ENCODE results near the gene SEMA3C. TPM values are rescaled to one million over a fixed set of nuclear protein-coding genes. Genes with fewer than 3 reads are reported as not detected.
"Not testable (repeated sequence)": the region's sequence is repeated elsewhere in the genome, so short reads cannot be mapped to it uniquely, and the experiment has no call there.

The SEMA3C gene
- total RNA-seq, 1 experiment from 2014 or later = 12.2 TPM

DNA sequence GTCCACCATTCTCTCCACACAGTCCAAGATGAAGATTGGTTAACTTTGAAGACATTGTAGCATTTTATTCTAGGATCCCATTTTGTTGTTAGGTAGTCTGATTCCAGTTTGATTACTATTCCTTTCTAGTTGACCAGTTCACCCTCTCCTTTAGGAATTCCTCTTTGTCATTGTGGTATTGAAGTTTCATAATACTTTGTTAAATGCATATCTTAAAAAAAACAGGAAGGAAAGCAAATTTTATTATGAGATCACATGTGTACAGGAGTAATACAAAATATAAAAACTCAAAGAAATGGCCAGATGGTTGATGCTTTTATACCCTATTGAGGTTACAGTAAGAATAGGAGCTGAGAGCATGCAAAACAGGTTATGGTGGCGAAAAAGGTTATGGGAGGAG, 15.5 kb upstream of the SEMA3C start:
- in situ Hi-C loops (cut with HindIII; ENCODE audit: low sequenced_read_pairs) = no loop called here
- no peak for DNase-seq (ENCODE audit: low spot score)

GRCh38 chr7:80932536-80932935, 13.7 kb upstream of the SEMA3C start:
- no peak for DNase-seq (ENCODE audit: low spot score)
- in situ Hi-C loops (cut with HindIII; ENCODE audit: low sequenced_read_pairs) = no loop called here

DNA sequence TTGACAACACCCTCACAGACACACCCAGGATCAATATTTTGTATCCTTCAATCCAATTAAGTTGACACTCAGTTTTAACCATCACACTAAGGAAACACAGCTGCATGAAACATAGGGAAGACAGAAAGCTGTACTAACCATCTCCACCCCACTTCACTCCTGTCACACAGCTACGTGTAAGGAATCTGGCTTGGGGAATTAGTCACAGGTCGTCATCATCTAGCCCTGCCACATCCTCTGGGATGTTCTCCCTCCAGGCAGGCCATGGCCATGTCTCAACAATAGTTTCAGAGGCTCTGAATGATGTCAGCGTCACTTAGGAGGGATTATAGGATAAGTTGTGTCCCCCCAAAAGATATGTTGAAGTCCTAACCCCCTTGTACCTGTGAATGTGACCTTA, 10.8 kb upstream of the SEMA3C start:
- in situ Hi-C loops (cut with HindIII; ENCODE audit: low sequenced_read_pairs) = no loop called here
- no peak for DNase-seq (ENCODE audit: low spot score)

DNA sequence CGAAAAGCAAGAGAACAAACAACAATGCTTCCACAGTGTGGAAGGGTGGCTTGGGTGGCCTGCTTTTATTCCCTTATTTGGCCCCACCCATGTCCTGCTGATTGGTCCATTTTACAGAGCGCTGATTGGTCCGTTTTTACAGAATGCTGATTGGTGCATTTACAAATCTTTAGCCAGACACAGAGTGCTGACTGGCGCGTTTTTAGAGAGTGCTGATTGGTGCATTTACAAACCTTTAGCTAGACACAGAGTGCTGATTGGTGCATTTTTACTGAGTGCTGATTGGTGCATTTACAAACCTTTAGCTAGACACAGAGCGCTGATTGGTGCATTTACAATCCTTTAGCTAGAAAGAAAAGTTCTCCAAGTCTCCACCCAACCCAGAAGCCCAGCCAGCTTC, 8.1 kb upstream of the SEMA3C start:
- in situ Hi-C loops (cut with HindIII; ENCODE audit: low sequenced_read_pairs); DNase-seq (ENCODE audit: low spot score): not testable (repeated sequence)

GRCh38 chr7:80924090-80924489, 5.2 kb upstream of the SEMA3C start:
- in situ Hi-C loops (cut with HindIII; ENCODE audit: low sequenced_read_pairs) = no loop called here
- no peak for DNase-seq (ENCODE audit: low spot score)

DNA sequence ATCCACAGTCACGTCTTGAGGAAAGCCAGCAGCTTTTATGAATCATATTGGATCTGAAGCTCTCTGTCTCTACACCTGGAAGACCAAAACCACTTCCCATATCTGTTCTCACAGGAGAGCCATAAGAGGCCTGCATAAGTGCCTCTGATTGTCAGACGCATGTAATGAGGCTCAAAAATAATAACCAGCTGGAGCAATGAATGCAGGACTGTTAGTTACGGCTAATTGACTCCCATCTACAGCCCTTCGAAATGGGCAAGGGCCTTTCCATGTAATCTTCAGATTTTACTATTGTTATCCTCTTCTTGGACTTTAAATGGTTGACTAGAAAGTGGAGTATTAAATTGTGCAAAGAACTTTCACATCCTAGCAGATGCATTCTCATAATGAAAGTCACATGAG, 4.4 kb upstream of the SEMA3C start:
- DNase-seq (ENCODE audit: low spot score) = no peak
- in situ Hi-C loops (cut with HindIII; ENCODE audit: low sequenced_read_pairs) = no loop called here

GRCh38 chr7:80922253-80923049, 3.6 kb upstream of the SEMA3C start:
- DNase-seq (ENCODE audit: low spot score) = no peak
- in situ Hi-C loops (cut with HindIII; ENCODE audit: low sequenced_read_pairs) = no loop called here

DNA sequence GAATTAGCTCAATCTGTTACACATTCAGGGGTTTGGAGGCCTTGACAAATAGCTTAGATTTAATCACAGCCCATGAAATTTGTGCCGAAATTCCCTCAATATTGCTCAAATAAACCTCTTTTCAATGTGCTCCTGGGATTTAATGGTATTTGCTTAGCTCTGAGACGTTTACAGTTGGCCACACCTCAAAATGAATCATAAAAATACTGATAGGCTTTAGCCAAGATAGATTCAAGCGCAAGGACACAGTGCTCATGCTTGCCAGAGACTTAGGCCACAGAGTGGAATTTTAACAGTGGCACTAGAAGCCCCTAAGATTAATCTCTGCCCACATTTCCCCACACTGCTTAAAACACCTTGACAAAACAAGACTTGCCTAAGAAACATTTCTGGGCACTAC, 2.3 kb upstream of the SEMA3C start:
- in situ Hi-C loops (cut with HindIII; ENCODE audit: low sequenced_read_pairs) = no loop called here
- no peak for DNase-seq (ENCODE audit: low spot score)

GRCh38 chr7:80918399-80918798, 452 bp downstream of the SEMA3C start:
- DNase-seq (ENCODE audit: low spot score) = no peak
- in situ Hi-C loops (cut with HindIII; ENCODE audit: low sequenced_read_pairs) = no loop called here

DNA sequence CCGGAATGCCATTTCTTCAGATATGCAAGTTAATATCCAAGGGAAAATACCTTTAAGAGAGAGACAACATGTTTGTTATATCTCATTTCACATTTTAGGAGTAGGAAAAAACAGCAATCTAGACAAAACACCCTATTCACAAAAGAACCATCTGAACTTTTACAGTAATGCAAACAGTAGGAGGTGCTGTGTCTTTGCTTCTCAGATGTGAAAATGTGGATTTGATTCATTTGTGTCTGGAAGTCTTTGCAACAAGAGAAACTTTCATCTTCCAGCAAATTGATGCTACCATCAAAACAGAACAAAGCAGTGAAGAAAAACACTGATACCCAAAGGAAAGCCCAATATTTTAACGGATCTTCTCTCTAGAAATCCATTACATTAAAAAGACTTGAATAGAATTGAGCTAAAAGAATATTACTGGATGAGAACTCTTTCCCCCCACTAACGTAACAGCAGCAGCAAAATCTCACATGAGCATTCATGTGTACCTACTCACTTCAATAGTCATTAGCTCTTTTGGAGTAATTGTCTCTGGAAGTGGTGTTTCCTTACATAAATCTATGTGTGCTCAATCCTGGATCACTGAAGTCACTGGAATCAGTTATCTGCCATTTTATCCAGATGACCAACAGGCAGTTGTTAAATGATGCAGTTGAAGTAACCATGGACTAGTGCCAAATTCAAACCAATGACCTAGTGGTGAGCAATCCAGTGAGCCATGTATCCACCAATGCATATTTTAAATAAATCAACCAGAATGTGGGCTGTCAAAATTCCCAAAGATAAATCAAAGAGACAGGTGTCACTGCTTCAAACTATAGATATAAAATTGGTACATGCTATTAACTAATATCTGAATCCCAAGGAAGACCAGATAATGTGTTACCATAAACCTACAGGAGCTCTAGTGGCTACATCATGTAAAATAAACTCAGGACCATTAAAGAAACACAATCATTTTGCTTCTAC, 1.8 kb downstream of the SEMA3C start:
- in situ Hi-C loops (cut with HindIII; ENCODE audit: low sequenced_read_pairs) = no loop called here
- DNase-seq (ENCODE audit: low spot score) = no peak

- in situ Hi-C loops (cut with HindIII; ENCODE audit: low sequenced_read_pairs) = no loop called here
Observed at GRCh38 chr7:80910228-80910627, 8.6 kb downstream of the SEMA3C start.

GRCh38 chr7:80908360-80908797, 10.5 kb downstream of the SEMA3C start:
- in situ Hi-C loops (cut with HindIII; ENCODE audit: low sequenced_read_pairs) = no loop called here
- DNase-seq (ENCODE audit: low spot score) = no peak

More at GRCh38 chr7:80910228-80910627, 8.6 kb downstream of the SEMA3C start:
- no peak for DNase-seq (ENCODE audit: low spot score)

DNA sequence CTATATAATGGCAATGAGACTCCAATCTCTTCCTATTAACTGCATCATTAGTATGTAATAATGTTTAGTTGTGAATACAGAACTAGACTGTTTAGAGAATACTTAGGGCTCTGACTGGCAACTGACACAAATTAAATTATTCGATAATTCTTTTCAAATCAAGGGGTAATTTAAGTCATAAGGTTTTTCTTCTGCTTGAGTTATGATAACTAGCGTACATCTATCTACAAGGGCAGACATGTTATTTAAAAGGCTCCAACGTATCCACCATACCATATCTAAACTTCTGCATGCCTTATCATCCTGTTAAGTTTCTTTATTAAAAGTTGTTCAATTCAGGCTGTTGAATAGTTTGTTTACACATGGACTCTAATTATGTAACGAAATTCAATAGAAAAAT, 11.2 kb downstream of the SEMA3C start:
- in situ Hi-C loops (cut with HindIII; ENCODE audit: low sequenced_read_pairs) = no loop called here
- DNase-seq (ENCODE audit: low spot score) = no peak

- in situ Hi-C loops (cut with HindIII; ENCODE audit: low sequenced_read_pairs) = no loop called here
Observed at GRCh38 chr7:80907141-80907601, 11.7 kb downstream of the SEMA3C start.

GRCh38 chr7:80905334-80905733, 13.5 kb downstream of the SEMA3C start:
- DNase-seq (ENCODE audit: low spot score) = no peak
- in situ Hi-C loops (cut with HindIII; ENCODE audit: low sequenced_read_pairs) = no loop called here

More at GRCh38 chr7:80907141-80907601, 11.7 kb downstream of the SEMA3C start:
- DNase-seq (ENCODE audit: low spot score) = no peak

GRCh38 chr7:80902716-80903308, 16.0 kb downstream of the SEMA3C start:
- in situ Hi-C loops (cut with HindIII; ENCODE audit: low sequenced_read_pairs) = no loop called here
- no peak for DNase-seq (ENCODE audit: low spot score)

DNA sequence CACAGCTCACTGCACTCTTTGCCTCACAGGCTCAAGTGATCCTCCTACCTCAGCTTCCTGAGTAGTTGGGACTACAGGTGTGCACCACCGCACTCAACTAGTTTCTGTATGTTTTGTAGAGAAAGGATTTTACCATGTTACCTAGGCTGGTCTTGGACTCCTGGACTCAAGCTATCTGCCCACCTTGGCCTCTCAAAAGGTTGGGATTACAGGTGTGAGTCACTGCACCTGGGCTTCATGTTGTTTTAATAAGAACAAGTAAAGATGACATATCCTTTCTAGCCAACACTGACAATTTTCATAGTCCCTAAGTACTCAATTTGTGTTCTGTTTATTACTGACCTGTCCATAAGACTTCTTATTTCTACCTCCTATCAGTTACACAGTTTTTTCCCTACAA, 16.8 kb downstream of the SEMA3C start:
- in situ Hi-C loops (cut with HindIII; ENCODE audit: low sequenced_read_pairs) = no loop called here
- DNase-seq (ENCODE audit: low spot score) = no peak

DNA sequence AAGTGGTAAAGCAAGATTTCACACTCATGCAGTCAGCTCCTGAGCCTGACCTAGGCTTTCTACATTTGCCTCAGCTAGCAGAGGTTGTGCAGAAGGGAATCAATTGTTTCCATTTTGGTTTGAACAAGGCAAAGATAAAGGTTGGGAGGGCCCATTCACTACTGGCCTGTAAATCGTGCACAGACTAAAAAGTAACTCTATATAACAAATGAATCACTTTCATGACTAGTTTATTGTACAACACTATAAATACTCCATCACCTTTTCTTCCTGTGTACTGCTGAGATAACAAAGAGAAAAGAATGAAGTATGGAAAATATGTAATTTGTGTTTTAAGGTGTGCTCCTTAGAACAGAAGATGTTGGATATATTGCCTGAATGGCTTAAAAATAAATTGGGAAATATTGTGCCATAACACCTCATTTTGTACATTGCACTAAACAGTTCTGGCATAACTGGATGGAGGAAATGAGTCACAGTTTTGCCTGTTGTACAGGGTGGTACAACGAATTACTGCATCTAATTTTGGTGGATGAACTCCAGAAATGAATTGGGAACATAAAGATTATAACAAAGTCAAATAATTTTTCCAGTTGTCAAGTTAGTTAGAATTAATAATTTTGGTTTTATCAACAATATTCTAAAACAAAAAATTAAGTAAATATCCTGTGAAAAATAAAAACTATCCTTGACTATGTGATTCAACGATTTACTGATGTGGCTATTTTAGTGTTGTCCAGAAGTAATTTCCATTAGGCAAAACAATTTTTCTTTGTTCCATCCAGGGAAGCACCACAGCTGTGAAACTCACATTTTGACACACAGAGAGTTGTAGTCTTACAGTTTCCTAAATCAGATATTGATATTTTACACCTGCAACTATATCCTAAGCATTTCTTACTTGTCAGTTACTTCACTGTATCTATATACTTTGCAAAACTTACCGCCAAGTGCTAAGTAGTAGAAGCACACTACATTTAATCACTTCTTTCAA, 18.0 kb downstream of the SEMA3C start:
- DNase-seq (ENCODE audit: low spot score) = no peak
- in situ Hi-C loops (cut with HindIII; ENCODE audit: low sequenced_read_pairs) = no loop called here
